HFFc6 (cell line): Measurements from ENCODE around the gene CAV1. TPM values are rescaled to one million over a fixed set of nuclear protein-coding genes. Genes with fewer than 3 reads are reported as not detected.

Experiments used
- DNase-seq: peaks from one replicate; pipeline ENCODE4 v3.0.0-alpha.2; 2018
- H3K27ac Mint-ChIP-seq: 2 replicates; pipeline ENCODE4 v1.8.0; 2020; ENCODE audit warnings: mild to moderate bottlenecking, mixed read lengths
- H3K27me3 Mint-ChIP-seq: 2 replicates; pipeline ENCODE4 v1.8.0; 2021; ENCODE audit warnings: mild to moderate bottlenecking, moderate library complexity, mixed read lengths; ENCODE audit not compliant: insufficient read depth
- H3K36me3 Mint-ChIP-seq: 2 replicates; pipeline ENCODE4 v1.8.0; 2021; ENCODE audit warnings: low read depth, mixed read lengths
- H3K4me1 Mint-ChIP-seq: 2 replicates; pipeline ENCODE4 v1.8.0; 2020; ENCODE audit warnings: low read depth, mixed read lengths
- H3K4me3 Mint-ChIP-seq: 2 replicates; pipeline ENCODE4 v1.8.0; 2020; ENCODE audit warnings: mild to moderate bottlenecking, moderate library complexity, mixed read lengths
- H3K9me3 Mint-ChIP-seq: 2 replicates; pipeline ENCODE4 v1.8.0; 2020; ENCODE audit warnings: mild to moderate bottlenecking, mixed read lengths
- total RNA-seq, 6 experiments: library from RNA; stranded (reverse); fragmentation: NEBNext Ultra II Directional; extraction: Animal tissue kit (Norgen Biotek cat#: 25700); gene quantifications; 2 replicates in 1 of 6; 3 replicates in 5 of 6; pipeline ENCODE4 v1.2.3, GENCODE V29; 2021
- TF ChIP-seq, protein P1 (sequence below): fragments of 200-600 bp; sonication (generic); IDR thresholded peaks from 2 replicates; pipeline ENCODE4 v1.5.0; 2021; ENCODE audit warnings: antibody characterized with exemption, mild to moderate bottlenecking

The CAV1 gene
- total RNA-seq, 6 experiments from 2014 or later: 938 to 1,171 (median 1,076) TPM

DNA sequence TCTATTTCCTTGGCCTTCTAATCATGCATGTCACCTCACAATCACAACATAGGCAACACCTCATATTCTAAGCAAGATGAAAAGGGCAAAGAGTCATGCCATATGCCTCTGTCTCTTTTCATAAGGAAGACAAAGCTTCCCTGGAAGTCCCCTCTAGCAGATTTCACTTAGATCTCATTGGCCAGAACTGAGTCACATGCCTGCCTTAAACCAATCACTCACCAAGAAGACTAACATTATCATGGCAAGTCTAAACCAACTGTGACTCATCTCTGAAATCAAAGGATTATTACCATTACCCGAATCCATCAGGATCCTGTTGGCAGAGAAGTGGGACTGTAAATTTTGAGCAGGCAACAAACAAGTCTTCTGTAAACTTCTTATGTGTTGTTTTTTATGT lies 27.8 kb downstream of the CAV1 start:
- TF ChIP-seq, protein P1, sequence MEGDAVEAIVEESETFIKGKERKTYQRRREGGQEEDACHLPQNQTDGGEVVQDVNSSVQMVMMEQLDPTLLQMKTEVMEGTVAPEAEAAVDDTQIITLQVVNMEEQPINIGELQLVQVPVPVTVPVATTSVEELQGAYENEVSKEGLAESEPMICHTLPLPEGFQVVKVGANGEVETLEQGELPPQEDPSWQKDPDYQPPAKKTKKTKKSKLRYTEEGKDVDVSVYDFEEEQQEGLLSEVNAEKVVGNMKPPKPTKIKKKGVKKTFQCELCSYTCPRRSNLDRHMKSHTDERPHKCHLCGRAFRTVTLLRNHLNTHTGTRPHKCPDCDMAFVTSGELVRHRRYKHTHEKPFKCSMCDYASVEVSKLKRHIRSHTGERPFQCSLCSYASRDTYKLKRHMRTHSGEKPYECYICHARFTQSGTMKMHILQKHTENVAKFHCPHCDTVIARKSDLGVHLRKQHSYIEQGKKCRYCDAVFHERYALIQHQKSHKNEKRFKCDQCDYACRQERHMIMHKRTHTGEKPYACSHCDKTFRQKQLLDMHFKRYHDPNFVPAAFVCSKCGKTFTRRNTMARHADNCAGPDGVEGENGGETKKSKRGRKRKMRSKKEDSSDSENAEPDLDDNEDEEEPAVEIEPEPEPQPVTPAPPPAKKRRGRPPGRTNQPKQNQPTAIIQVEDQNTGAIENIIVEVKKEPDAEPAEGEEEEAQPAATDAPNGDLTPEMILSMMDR: no peak
- Mint-ChIP-seq H3K36me3 (peaks cover 79% of the 10 kb centered on the region), H3K27me3 (peaks cover 7% of the 10 kb centered on the region), H3K27ac (peak overlapping the region; percentile 36), H3K9me3 (no peaks in the 10 kb centered on the region), H3K4me1 (peaks cover 90% of the 10 kb centered on the region), H3K4me3 (no peak overlapping the region)
- peak; percentile 33 for DNase-seq

DNA sequence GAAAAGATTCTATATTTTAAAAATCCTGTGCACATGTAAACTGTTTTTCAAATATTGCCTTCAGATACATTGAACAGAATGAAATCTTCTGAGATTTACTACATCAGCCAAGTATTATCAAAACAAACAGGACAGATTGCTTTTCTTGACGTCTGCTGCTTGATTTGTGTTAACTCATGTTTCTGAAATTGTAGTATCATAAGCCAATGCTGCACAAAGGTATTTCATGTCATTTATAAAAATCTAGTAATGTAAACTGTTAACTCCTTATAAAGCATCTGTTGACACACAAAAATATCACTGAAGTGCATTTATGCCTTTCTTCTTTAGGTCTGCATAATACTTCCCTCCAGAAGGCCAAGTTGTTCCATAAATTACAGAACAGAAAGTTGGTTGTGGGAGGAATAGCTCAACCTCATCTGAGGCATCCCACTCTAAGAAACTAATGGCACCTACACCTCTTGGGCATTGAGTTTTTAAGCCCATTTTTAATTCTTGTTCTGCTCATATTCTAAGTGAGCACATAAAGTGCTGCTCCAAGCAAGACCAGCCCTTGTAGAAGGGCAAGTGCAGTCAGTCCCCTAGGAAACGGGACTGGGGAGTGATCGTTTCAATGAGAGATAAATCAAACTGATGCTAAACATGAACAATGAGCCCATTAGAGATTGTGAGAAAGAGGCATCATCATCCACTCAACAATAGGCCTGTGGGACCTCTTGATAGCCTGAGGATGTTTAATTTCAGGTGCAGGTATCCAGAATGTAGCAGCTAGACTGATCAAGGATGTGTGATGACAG lies 28.5 kb downstream of the CAV1 start:
- H3K36me3 Mint-ChIP-seq: peaks cover 79% of the 10 kb centered on the region
- H3K4me1 Mint-ChIP-seq: peaks cover 90% of the 10 kb centered on the region
- H3K27me3 Mint-ChIP-seq: peaks cover 5% of the 10 kb centered on the region
- no peak overlapping the region for H3K4me3 Mint-ChIP-seq
- TF ChIP-seq, protein P1: no peak
- peak overlapping the region; percentile 82 for H3K27ac Mint-ChIP-seq
- DNase-seq: no peak
- no peaks in the 10 kb centered on the region for H3K9me3 Mint-ChIP-seq

DNA sequence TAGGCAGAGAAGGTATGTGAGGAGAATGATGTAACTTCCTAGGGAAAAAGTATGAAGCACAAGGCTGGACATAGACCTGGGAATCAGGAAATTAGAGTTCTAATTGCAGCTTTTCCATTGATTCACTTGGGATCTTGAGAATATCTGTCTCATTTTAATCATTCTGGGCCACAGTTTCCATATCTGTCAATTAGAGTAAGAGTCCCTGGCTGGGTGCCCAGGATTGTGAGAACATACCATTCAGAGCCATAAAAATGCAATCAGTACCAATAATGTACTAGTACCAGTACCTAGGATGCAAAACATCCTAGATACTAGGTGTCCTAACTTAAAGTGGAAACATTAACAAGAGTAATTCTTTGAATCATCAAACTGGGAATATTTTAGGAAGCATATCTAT lies 29.6 kb downstream of the CAV1 start:
- H3K36me3 Mint-ChIP-seq: peaks cover 80% of the 10 kb centered on the region
- DNase-seq: no peak
- TF ChIP-seq, protein P1: no peak
- peaks cover 90% of the 10 kb centered on the region for H3K4me1 Mint-ChIP-seq
- peak overlapping the region; percentile 29; the same call in 1 of the 2 replicates for H3K4me3 Mint-ChIP-seq
- H3K27ac Mint-ChIP-seq: peak overlapping the region; percentile 82
- peaks cover 5% of the 10 kb centered on the region for H3K27me3 Mint-ChIP-seq
- H3K9me3 Mint-ChIP-seq: no peaks in the 10 kb centered on the region

DNA sequence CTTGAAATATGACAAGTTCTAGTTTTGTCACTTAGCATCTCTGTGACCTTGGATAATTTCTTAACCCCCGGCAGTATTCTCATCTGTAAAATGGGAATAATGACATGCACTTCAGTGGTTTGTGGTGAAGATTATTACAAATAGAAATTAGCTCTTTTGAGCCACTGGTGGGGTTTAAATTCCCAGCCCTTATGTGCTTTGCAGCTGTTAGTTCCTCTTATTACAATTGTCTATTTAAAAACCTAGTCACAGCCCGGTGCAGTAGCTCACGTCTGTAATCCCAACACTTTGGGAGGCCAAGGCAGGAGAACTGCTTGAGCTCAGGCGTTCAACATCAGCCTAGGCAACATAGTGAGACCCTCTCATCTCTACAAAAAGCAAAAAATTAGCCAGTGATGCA lies 30.1 kb downstream of the CAV1 start:
- TF ChIP-seq, protein P1: no peak
- Mint-ChIP-seq H3K36me3 (peaks cover 82% of the 10 kb centered on the region), H3K9me3 (no peaks in the 10 kb centered on the region), H3K4me1 (peaks cover 91% of the 10 kb centered on the region), H3K27ac (peak overlapping the region; percentile 82), H3K27me3 (peaks cover 5% of the 10 kb centered on the region), H3K4me3 (peak overlapping the region; percentile 38; the same call in 1 of the 2 replicates)
- no peak for DNase-seq

DNA sequence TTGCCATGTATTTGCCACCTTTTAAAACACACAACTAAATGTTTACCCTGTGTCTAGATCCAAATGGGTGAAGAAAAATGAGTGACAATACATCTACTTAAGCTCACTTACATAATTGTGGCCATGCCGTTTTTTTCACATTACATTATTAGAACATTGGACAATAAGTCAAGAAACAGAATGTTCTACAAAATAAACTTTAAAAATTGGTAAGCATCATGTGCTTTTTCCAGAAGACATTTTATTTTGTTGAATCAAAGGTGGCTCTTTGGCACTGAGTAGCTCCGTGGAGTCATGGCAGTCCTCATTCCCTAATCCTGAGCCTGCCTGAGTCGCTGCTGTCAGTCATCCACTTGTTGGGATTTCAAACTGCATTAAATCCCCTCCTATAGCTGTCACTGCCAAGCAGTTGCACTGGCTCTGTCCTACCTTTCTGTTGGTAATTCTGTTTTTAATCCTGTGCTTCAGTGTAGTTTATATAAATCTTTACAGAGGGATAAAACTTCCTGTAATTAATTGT lies 32.3 kb downstream of the CAV1 start:
- no peaks in the 10 kb centered on the region for H3K9me3 Mint-ChIP-seq
- peaks cover 95% of the 10 kb centered on the region for H3K4me1 Mint-ChIP-seq
- H3K36me3 Mint-ChIP-seq: peaks cover 89% of the 10 kb centered on the region
- H3K27ac Mint-ChIP-seq: peak overlapping the region; percentile 57
- peaks cover 7% of the 10 kb centered on the region for H3K27me3 Mint-ChIP-seq
- no peak overlapping the region for H3K4me3 Mint-ChIP-seq
- DNase-seq: no peak
- TF ChIP-seq, protein P1: no peak
